HepG2 (cell line): ENCODE measurements around the gene SELENOI. TPM values are rescaled to one million over a fixed set of nuclear protein-coding genes. Genes with fewer than 3 reads are reported as not detected.

ENCODE experiments used
- ATAC-seq: fragments of 200-7000 bp; cut with Tn5 transposase; 3 replicates; pipeline ENCODE4 v1.9.1; 2020; ENCODE audit warnings: mild to moderate bottlenecking, moderate library complexity
- BruUV-seq: library from RNA; stranded (reverse); fragments of 400-500 nt; replicated peaks from 2 replicates; lab custom pipeline; 2021; lab: Mats Ljungman, UMichigan
- CTCF ChIA-PET: fragments of 300-600 bp; formaldehyde crosslinking; extraction: SDS; loops from one replicate; lab custom pipeline; 2021; ENCODE audit warnings: low total read pairs, inconsistent platforms, low intra/inter-chr PET ratio; lab: Yijun Ruan, JAX
- POLR2A ChIA-PET: fragments of 350-600 bp; sonication (Branson Sonifier 250); formaldehyde crosslinking; loops from one replicate; lab custom pipeline; 2020; ENCODE audit warnings: antibody characterized with exemption, inconsistent platforms; lab: Yijun Ruan, JAX
- DNase-seq: peaks from one replicate; pipeline ENCODE4 v3.0.0-alpha.2; 2015; ENCODE audit warnings: low spot score
- FAIRE-seq: peaks from 3 replicates; lab custom pipeline; 2011; peaks lifted over from hg19 to GRCh38; lab: Jason Lieb, UNC
- H2AFZ ChIP-seq: one replicate; pipeline ENCODE4 v1.6.1; 2011; ENCODE audit warnings: low read length, inconsistent platforms
- H3K27ac ChIP-seq: fragments of 300-600 bp; 3 replicates; pipeline ENCODE4 v1.8.0; 2011; ENCODE audit warnings: mixed run types, mild to moderate bottlenecking, mixed read lengths, low read length, inconsistent platforms; ENCODE audit not compliant: insufficient read depth; ENCODE audit errors: extremely low read length
- H3K27me3 ChIP-seq, 2 experiments: fragments of 200-600 bp in 1 of 2; 2 replicates in 1 of 2; 3 replicates in 1 of 2; pipeline versions ENCODE4 v1.6.0 to v1.8.0; 2011; ENCODE audit warnings: low read length in 2 of 2, mild to moderate bottlenecking in 2 of 2, moderate library complexity in 2 of 2, inconsistent platforms in 1 of 2; ENCODE audit not compliant: insufficient read depth in 2 of 2, control insufficient read depth in 1 of 2
- H3K36me3 ChIP-seq, 2 experiments: fragments of 200-600 bp in 1 of 2; replicated peaks in 1 of 2; 2 replicates in 1 of 2; 3 replicates in 1 of 2; pipeline versions ENCODE4 v1.5.1 to v1.8.0; 2011; ENCODE audit warnings: low read length in 2 of 2, inconsistent platforms in 1 of 2; ENCODE audit not compliant: insufficient read depth in 2 of 2, control insufficient read depth in 1 of 2
- H3K4me1 ChIP-seq: 2 replicates; pipeline ENCODE4 v1.5.1; 2012; ENCODE audit warnings: low read length, inconsistent platforms; ENCODE audit not compliant: insufficient read depth
- H3K4me2 ChIP-seq: 2 replicates; pipeline ENCODE4 v1.6.0; 2011; ENCODE audit warnings: low read depth, low read length, inconsistent platforms
- H3K4me3 ChIP-seq, 3 experiments: fragments of 200-600 bp in 1 of 3; sonication (generic), shearing (Covaris generic) in 1 of 3; replicated peaks in 1 of 3; 2 replicates each; pipeline ENCODE4 v1.5.1; 2011 to 2016; ENCODE audit warnings: low read length in 3 of 3, inconsistent platforms in 2 of 3, low read depth in 2 of 3, mild to moderate bottlenecking in 2 of 3, control low read depth in 1 of 3, mixed read lengths in 1 of 3; ENCODE audit not compliant: insufficient read depth in 1 of 3
- H3K79me2 ChIP-seq: one replicate; pipeline ENCODE4 v1.6.1; 2011; ENCODE audit warnings: low read length, inconsistent platforms; ENCODE audit not compliant: insufficient read depth
- H3K9ac ChIP-seq: 2 replicates; pipeline ENCODE4 v1.6.0; 2011; ENCODE audit warnings: mild to moderate bottlenecking, low read depth, low read length, inconsistent platforms; ENCODE audit not compliant: insufficient read depth
- H3K9me3 ChIP-seq: 2 replicates; pipeline ENCODE4 v1.5.1; 2012; ENCODE audit warnings: mild to moderate bottlenecking, low read length
- H4K20me1 ChIP-seq: 2 replicates; pipeline ENCODE4 v1.6.0; 2011; ENCODE audit warnings: inconsistent platforms, mild to moderate bottlenecking, low read length, moderate library complexity; ENCODE audit not compliant: insufficient read depth
- BRD4 ChIP-seq: sonication (generic); formaldehyde crosslinking; IDR thresholded peaks from 2 replicates; pipeline ENCODE4 v1.4.0; 2020; ENCODE audit warnings: missing genetic modification reagents
- CENPX ChIP-seq: sonication (generic); formaldehyde crosslinking; IDR thresholded peaks from 2 replicates; pipeline ENCODE4 v1.9.0; 2021; ENCODE audit warnings: mild to moderate bottlenecking, missing genetic modification reagents, moderate library complexity
- GATAD2A ChIP-seq: IDR thresholded peaks from 2 replicates; pipeline ENCODE4 v1.6.1; 2016
- ZFP90 ChIP-seq: sonication (generic); formaldehyde crosslinking; IDR thresholded peaks from 2 replicates; pipeline ENCODE4 v1.8.0; 2022; ENCODE audit warnings: missing genetic modification reagents, mild to moderate bottlenecking, inconsistent platforms, borderline replicate concordance
- ZNF354B ChIP-seq: sonication (generic); formaldehyde crosslinking; IDR thresholded peaks from 2 replicates; pipeline ENCODE4 v1.8.0; 2022; ENCODE audit warnings: mild to moderate bottlenecking, missing genetic modification reagents
- WGBS: methylation state at CpG from one replicate; pipeline ENCODE4 v1.1.6; 2017; ENCODE audit warnings: low lambda C conversion rate; 5-methylcytosine and 5-hydroxymethylcytosine counted together
- in situ Hi-C: cut with HindIII; loops from 2 replicates; pipeline ENCODE4 v1.10.0; 2017; ENCODE audit warnings: low pct_unique_long_range_greater_than_20kb; ENCODE audit not compliant: extremely low pct_ligation_motif_present
- intact Hi-C: fragments of 100-400 bp; cut with micrococcal nuclease; formaldehyde crosslinking; loops from one replicate; pipeline ENCODE4 v1.10.0; 2022; ENCODE audit not compliant: unreplicated experiment
- polyA plus RNA-seq, 8 experiments: library from polyadenylated mRNA; depleted of rRNA in 3 of 8; stranded (reverse) in 7 of 8; unstranded in 1 of 8; fragments of >200 nt; fragmentation: Illumina TruSeq in 4 of 8; extraction: Trizol in 4 of 8; gene quantifications; 2 replicates each; pipeline versions ENCODE4 v1.2.1 to v1.2.3, GENCODE V29; 2011 to 2016; ENCODE audit warnings: low read depth in 4 of 8, missing spikeins in 1 of 8, mixed read lengths in 1 of 8; ENCODE audit not compliant: insufficient read depth in 1 of 8
- total RNA-seq, 5 experiments: library from RNA; depleted of rRNA; stranded (reverse); fragments of >200 nt; fragmentation: Illumina TruSeq; extraction: Trizol; gene quantifications; 2 replicates each; pipeline ENCODE4 v1.2.3, GENCODE V29; 2016; ENCODE audit warnings: low read depth in 1 of 5
- TF ChIP-seq, protein P1 (sequence below): sonication (generic); formaldehyde crosslinking; conservative IDR thresholded peaks from 2 replicates; pipeline ENCODE4 v1.4.0; 2020; ENCODE audit warnings: missing genetic modification reagents
- TF ChIP-seq, protein P2 (sequence below): IDR thresholded peaks from 2 replicates; pipeline ENCODE4 v1.4.0; 2020; ENCODE audit warnings: mild to moderate bottlenecking, missing genetic modification reagents
- TF ChIP-seq, protein P3 (sequence below): sonication (generic); formaldehyde crosslinking; IDR thresholded peaks from 2 replicates; pipeline ENCODE4 v1.5.0; 2020; ENCODE audit warnings: mild to moderate bottlenecking, missing genetic modification reagents
- TF ChIP-seq, protein P4 (sequence below): IDR thresholded peaks from 2 replicates; pipeline ENCODE4 v1.6.1; 2016

SELENOI gene
- total and polyA plus RNA-seq, 2 of the 13 experiments (the other 11 are each of a cell fraction or from before 2014, with no cell fraction given) = 27.7 to 60.3 TPM

DNA sequence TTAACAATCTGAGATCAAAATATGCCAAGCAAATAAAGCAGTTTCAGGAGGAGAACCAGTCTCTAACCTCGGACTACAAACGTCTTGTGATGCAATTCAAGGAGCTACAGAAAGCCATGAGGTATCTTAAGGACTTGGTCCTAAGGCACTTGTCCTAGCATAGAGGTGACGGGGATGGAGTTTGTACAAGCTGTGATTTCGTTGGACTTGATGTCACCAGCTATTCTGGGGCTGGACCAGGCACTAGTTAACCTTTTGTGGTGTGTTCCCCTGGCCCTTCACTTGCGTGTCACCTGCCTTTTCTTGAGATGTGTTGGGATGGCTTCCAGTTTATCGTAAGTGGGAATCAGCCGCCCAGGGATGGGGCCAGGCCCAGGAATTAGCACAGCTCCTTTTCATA is 98.3 kb downstream of the SELENOI start:
- CTCF ChIA-PET = no interaction called here
- WGBS = 34% methylated on average over 7 of the region's 7 CpGs

More for the DNA sequence above, 98.3 kb downstream of the SELENOI start:
- POLR2A ChIA-PET = interaction anchor here (1.0 kb wide), 1 partner anchor 11 kb away, joined by 3 read pairs; no protein-coding TSS in a partner anchor
- Histone ChIP-seq H3K4me3 (no peak overlapping the region), H3K9ac (no peak overlapping the region), H3K9me3 (no peaks in the 10 kb centered on the region), H3K36me3 (no peaks in the 10 kb centered on the region), H2AFZ (no peak overlapping the region), H3K27ac (no peak overlapping the region), H3K79me2 (no peaks in the 10 kb centered on the region), H4K20me1 (no peaks in the 10 kb centered on the region), H3K27me3 (peaks cover 0 to 16% of the 10 kb centered on the region in 2 experiments; a peak in 2 of 5 replicates), H3K4me1 (peaks cover 4% of the 10 kb centered on the region), H3K4me2 (no peak overlapping the region)
- ATAC-seq = no peak
- no peak for TF ChIP-seq ZFP90
- TF ChIP-seq, protein P1, sequence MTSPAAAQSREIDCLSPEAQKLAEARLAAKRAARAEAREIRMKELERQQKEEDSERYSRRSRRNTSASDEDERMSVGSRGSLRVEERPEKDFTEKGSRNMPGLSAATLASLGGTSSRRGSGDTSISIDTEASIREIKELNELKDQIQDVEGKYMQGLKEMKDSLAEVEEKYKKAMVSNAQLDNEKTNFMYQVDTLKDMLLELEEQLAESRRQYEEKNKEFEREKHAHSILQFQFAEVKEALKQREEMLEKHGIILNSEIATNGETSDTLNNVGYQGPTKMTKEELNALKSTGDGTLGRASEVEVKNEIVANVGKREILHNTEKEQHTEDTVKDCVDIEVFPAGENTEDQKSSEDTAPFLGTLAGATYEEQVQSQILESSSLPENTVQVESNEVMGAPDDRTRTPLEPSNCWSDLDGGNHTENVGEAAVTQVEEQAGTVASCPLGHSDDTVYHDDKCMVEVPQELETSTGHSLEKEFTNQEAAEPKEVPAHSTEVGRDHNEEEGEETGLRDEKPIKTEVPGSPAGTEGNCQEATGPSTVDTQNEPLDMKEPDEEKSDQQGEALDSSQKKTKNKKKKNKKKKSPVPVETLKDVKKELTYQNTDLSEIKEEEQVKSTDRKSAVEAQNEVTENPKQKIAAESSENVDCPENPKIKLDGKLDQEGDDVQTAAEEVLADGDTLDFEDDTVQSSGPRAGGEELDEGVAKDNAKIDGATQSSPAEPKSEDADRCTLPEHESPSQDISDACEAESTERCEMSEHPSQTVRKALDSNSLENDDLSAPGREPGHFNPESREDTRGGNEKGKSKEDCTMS = no peak
- TF ChIP-seq ZNF354B (CRISPR knock-in tag) = no peak
- no peak for TF ChIP-seq GATAD2A (CRISPR knock-in tag)
- TF ChIP-seq BRD4 (CRISPR knock-in tag) = no peak
- TF ChIP-seq, protein P2, sequence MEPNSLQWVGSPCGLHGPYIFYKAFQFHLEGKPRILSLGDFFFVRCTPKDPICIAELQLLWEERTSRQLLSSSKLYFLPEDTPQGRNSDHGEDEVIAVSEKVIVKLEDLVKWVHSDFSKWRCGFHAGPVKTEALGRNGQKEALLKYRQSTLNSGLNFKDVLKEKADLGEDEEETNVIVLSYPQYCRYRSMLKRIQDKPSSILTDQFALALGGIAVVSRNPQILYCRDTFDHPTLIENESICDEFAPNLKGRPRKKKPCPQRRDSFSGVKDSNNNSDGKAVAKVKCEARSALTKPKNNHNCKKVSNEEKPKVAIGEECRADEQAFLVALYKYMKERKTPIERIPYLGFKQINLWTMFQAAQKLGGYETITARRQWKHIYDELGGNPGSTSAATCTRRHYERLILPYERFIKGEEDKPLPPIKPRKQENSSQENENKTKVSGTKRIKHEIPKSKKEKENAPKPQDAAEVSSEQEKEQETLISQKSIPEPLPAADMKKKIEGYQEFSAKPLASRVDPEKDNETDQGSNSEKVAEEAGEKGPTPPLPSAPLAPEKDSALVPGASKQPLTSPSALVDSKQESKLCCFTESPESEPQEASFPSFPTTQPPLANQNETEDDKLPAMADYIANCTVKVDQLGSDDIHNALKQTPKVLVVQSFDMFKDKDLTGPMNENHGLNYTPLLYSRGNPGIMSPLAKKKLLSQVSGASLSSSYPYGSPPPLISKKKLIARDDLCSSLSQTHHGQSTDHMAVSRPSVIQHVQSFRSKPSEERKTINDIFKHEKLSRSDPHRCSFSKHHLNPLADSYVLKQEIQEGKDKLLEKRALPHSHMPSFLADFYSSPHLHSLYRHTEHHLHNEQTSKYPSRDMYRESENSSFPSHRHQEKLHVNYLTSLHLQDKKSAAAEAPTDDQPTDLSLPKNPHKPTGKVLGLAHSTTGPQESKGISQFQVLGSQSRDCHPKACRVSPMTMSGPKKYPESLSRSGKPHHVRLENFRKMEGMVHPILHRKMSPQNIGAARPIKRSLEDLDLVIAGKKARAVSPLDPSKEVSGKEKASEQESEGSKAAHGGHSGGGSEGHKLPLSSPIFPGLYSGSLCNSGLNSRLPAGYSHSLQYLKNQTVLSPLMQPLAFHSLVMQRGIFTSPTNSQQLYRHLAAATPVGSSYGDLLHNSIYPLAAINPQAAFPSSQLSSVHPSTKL (CRISPR knock-in tag) = no peak
- TF ChIP-seq, protein P3, sequence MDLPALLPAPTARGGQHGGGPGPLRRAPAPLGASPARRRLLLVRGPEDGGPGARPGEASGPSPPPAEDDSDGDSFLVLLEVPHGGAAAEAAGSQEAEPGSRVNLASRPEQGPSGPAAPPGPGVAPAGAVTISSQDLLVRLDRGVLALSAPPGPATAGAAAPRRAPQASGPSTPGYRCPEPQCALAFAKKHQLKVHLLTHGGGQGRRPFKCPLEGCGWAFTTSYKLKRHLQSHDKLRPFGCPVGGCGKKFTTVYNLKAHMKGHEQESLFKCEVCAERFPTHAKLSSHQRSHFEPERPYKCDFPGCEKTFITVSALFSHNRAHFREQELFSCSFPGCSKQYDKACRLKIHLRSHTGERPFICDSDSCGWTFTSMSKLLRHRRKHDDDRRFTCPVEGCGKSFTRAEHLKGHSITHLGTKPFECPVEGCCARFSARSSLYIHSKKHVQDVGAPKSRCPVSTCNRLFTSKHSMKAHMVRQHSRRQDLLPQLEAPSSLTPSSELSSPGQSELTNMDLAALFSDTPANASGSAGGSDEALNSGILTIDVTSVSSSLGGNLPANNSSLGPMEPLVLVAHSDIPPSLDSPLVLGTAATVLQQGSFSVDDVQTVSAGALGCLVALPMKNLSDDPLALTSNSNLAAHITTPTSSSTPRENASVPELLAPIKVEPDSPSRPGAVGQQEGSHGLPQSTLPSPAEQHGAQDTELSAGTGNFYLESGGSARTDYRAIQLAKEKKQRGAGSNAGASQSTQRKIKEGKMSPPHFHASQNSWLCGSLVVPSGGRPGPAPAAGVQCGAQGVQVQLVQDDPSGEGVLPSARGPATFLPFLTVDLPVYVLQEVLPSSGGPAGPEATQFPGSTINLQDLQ = no peak
- no peak for TF ChIP-seq CENPX (CRISPR knock-in tag)
- TF ChIP-seq, protein P4, sequence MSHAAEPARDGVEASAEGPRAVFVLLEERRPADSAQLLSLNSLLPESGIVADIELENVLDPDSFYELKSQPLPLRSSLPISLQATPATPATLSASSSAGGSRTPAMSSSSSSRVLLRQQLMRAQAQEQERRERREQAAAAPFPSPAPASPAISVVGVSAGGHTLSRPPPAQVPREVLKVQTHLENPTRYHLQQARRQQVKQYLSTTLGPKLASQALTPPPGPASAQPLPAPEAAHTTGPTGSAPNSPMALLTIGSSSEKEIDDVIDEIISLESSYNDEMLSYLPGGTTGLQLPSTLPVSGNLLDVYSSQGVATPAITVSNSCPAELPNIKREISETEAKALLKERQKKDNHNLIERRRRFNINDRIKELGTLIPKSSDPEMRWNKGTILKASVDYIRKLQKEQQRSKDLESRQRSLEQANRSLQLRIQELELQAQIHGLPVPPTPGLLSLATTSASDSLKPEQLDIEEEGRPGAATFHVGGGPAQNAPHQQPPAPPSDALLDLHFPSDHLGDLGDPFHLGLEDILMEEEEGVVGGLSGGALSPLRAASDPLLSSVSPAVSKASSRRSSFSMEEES = no peak
- intact Hi-C loops = no loop called here
- no TSS peak for BruUV-seq
- no peak for DNase-seq
- no peak for FAIRE-seq
- in situ Hi-C loops = no loop called here
